ENCODE results near the gene MAPK8. TPM values are rescaled to one million over a fixed set of nuclear protein-coding genes. Genes with fewer than 3 reads are reported as not detected.
A peak's percentile ranks its signal among the peaks of the same experiment; 100 is the strongest.

MAPK8 gene
- total and polyA plus RNA-seq, 9 of the 15 experiments (the other 6 are each of a cell fraction or from before 2014, with no cell fraction given), result 6.4 to 159 (median 71.0) TPM

DNA sequence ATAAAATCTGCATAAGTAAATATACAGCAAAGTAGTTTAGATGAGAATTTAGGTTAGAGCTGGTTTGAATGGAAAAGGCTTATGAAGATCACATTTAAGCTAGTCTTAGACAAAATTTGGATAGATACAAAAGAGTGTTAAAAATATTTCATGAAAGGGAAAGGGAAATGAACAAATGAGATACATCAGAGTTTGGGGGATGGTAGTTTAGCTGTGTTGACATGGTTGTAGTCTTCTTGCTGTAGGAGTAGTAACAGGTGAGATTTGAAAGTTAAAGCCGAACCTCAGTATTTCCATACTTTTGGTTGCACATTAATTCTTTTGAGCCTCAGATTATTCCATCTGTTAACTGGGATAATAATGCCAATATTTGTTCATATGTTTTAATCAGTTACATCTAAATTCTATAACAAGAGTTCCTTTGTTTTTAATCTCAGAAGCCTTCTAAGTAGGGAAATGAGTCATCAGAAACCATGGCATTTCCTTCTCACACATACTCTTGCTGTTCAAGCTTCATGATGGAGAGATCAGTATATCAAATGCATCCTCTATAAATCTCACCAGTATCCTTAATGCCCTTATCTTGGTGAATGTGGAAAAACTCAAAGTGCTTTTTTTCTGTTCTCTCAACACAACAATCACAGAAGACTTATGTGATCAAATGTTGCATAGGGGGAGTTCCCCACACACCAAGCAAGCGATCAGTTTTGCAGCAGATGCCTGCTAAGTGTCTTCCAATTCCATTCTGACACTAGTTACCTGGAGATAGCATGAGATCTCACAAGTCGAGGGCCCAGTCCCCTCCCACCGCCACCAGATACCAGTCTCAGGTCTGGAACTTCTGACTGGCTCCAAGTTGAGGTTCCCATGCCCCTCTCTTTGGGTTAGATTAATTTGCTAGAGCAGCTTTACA is 84.7 kb downstream of the MAPK8 start (continued):
- TF ChIP-seq, protein P1, sequence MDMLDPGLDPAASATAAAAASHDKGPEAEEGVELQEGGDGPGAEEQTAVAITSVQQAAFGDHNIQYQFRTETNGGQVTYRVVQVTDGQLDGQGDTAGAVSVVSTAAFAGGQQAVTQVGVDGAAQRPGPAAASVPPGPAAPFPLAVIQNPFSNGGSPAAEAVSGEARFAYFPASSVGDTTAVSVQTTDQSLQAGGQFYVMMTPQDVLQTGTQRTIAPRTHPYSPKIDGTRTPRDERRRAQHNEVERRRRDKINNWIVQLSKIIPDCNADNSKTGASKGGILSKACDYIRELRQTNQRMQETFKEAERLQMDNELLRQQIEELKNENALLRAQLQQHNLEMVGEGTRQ (CRISPR knock-in tag; IDR thresholded peaks at IDR 0.05), result no peak
- TF ChIP-seq ELF2 (CRISPR knock-in tag; IDR thresholded peaks at IDR 0.05), result no peak
- no peak for TF ChIP-seq ZNF239 (CRISPR knock-in tag; IDR thresholded peaks at IDR 0.05)
- TF ChIP-seq TRIM28 (IDR thresholded peaks at IDR 0.05), result no peak
- TF ChIP-seq ZNF175 (CRISPR knock-in tag; IDR thresholded peaks at IDR 0.05; ENCODE audit: low read depth), result no peak
- TF ChIP-seq RFX5 (IDR thresholded peaks at IDR 0.05; ENCODE audit: low read depth, low read length), result no peak
- 0 out of 2 replicates have a peak, but pooled peaks have one; percentile 4 for TF ChIP-seq MYBL2 (IDR thresholded peaks at IDR 0.05; ENCODE audit: low read depth)
- no peak for TF ChIP-seq MYBL2 (CRISPR knock-in tag; IDR thresholded peaks at IDR 0.05; ENCODE audit: borderline replicate concordance)
- TF ChIP-seq, protein P2, sequence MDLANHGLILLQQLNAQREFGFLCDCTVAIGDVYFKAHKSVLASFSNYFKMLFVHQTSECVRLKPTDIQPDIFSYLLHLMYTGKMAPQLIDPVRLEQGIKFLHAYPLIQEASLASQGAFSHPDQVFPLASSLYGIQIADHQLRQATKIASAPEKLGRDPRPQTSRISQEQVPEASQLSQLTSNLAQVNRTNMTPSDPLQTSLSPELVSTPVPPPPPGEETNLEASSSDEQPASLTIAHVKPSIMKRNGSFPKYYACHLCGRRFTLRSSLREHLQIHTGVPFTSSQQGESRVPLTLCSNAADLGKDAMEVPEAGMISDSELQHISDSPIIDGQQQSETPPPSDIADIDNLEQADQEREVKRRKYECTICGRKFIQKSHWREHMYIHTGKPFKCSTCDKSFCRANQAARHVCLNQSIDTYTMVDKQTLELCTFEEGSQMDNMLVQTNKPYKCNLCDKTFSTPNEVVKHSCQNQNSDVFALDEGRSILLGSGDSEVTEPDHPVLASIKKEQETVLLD (IDR thresholded peaks at IDR 0.05), result no peak
- no peak for TF ChIP-seq TSC22D4 (tag; IDR thresholded peaks at IDR 0.05)
- no peak for TF ChIP-seq SLC30A9 (CRISPR knock-in tag; IDR thresholded peaks at IDR 0.05)
- TF ChIP-seq BRCA1 (IDR thresholded peaks at IDR 0.05), result no peak
- no peak for TF ChIP-seq BRCA1 (CRISPR knock-in tag; IDR thresholded peaks at IDR 0.05)
- no peak for TF ChIP-seq ZNF584 (CRISPR knock-in tag; IDR thresholded peaks at IDR 0.05; ENCODE audit: low read depth)
- TF ChIP-seq NR2C1 (IDR thresholded peaks at IDR 0.05), result no peak
- no peak for TF ChIP-seq NR2C1 (tag; IDR thresholded peaks at IDR 0.05)
- no peak for TF ChIP-seq TRIM24 (IDR thresholded peaks at IDR 0.05)
- 0 out of 2 replicates have a peak, but pooled peaks have one; percentile 21 for TF ChIP-seq EP400 (IDR thresholded peaks at IDR 0.05)
- TF ChIP-seq ZNF263 (CRISPR knock-in tag; IDR thresholded peaks at IDR 0.05; ENCODE audit: borderline replicate concordance), result no peak
- 0 out of 2 replicates have a peak, but pooled peaks have one; percentile 14 for TF ChIP-seq SMAD4 (CRISPR knock-in tag; conservative IDR thresholded peaks at IDR 0.05)
- no peak for TF ChIP-seq PTTG1 (tag; IDR thresholded peaks at IDR 0.05; ENCODE audit: low read depth)
- TF ChIP-seq, protein P3, sequence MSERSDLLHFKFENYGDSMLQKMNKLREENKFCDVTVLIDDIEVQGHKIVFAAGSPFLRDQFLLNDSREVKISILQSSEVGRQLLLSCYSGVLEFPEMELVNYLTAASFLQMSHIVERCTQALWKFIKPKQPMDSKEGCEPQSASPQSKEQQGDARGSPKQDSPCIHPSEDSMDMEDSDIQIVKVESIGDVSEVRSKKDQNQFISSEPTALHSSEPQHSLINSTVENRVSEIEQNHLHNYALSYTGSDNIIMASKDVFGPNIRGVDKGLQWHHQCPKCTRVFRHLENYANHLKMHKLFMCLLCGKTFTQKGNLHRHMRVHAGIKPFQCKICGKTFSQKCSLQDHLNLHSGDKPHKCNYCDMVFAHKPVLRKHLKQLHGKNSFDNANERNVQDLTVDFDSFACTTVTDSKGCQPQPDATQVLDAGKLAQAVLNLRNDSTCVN (CRISPR knock-in tag; IDR thresholded peaks at IDR 0.05), result no peak
- no peak for TF ChIP-seq TAF7 (tag; IDR thresholded peaks at IDR 0.05)

Data from K562 (cell line).